Measurements from ENCODE around the gene EVI5L.

DNA sequence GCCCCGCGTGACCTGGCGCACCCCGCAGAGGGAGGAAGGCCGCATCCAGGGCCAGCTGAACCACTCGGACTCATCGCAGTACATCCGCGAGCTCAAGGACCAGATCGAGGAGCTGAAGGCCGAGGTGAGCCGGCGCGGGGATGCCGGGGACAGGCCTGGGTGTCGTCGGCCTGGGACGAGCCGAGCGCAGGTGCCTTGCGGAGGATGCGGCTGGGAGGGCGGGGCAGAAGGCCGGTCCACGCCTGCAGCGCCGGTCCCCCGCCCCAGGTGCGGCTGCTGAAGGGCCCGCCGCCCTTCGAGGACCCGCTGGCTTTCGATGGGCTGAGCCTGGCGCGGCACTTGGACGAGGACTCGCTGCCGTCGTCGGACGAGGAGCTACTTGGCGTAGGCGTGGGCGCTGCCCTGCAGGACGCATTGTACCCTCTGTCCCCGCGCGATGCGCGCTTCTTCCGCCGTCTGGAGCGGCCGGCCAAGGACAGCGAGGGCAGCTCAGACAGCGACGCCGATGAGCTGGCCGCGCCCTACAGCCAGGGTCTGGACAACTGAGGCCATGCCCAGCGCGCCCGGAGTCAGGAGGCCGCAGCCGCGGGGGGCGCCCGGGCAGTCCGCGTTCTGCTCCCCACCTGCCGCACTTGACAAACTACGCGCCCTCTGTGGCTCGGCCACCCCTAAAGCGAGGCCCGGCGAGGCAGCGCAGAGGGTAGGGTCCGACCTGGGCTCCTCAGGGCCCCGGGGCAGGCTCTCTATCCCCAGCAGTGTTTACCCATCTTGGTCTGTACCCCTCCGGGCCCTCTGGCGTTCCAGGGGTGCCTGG is 33.3 kb downstream of the EVI5L start:
- TF ChIP-seq, protein P1, sequence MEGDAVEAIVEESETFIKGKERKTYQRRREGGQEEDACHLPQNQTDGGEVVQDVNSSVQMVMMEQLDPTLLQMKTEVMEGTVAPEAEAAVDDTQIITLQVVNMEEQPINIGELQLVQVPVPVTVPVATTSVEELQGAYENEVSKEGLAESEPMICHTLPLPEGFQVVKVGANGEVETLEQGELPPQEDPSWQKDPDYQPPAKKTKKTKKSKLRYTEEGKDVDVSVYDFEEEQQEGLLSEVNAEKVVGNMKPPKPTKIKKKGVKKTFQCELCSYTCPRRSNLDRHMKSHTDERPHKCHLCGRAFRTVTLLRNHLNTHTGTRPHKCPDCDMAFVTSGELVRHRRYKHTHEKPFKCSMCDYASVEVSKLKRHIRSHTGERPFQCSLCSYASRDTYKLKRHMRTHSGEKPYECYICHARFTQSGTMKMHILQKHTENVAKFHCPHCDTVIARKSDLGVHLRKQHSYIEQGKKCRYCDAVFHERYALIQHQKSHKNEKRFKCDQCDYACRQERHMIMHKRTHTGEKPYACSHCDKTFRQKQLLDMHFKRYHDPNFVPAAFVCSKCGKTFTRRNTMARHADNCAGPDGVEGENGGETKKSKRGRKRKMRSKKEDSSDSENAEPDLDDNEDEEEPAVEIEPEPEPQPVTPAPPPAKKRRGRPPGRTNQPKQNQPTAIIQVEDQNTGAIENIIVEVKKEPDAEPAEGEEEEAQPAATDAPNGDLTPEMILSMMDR (IDR thresholded peaks at IDR 0.05): no peak
- TF ChIP-seq POLR2A (IDR thresholded peaks at IDR 0.05): no peak
